SK-N-SH (cell line): Measurements from ENCODE around the gene SERPINA1. TPM values are rescaled to one million over a fixed set of nuclear protein-coding genes. Genes with fewer than 3 reads are reported as not detected.

ENCODE experiments used
- CTCF ChIA-PET: fragments of 300-600, 350-600 bp; formaldehyde crosslinking; extraction: SDS; loops from one replicate; lab custom pipeline; 2021; lab: Yijun Ruan, JAX
- POLR2A ChIA-PET: fragments of 350-600 bp; sonication (Branson Sonifier 250); formaldehyde crosslinking; extraction: SDS; loops from one replicate; lab custom pipeline; 2020; ENCODE audit warnings: antibody characterized with exemption, inconsistent platforms; lab: Yijun Ruan, JAX
- DNase-seq: peaks from one replicate; pipeline ENCODE4 v3.0.0; 2012
- H2AFZ ChIP-seq: fragments of 200-600 bp; sonication (generic); 2 replicates; pipeline ENCODE4 v1.8.1; 2016; ENCODE audit warnings: antibody characterized with exemption, mild to moderate bottlenecking, low read depth
- H3F3A ChIP-seq: fragments of 200-600 bp; sonication (generic); replicated peaks from 2 replicates; pipeline ENCODE3; 2016; ENCODE audit warnings: antibody characterized with exemption, mild to moderate bottlenecking; ENCODE audit not compliant: insufficient read depth
- H3K27ac ChIP-seq, 2 experiments: fragments of 200-500 bp in 1 of 2; fragments of 200-600 bp in 1 of 2; sonication (Bioruptor generic) in 1 of 2; sonication (generic), shearing (Covaris generic) in 1 of 2; 2 replicates each; pipeline versions ENCODE4 v1.5.1 to v1.6.1; 2014 to 2016; ENCODE audit warnings: low read depth in 2 of 2, inconsistent platforms in 1 of 2, low read length in 1 of 2, mild to moderate bottlenecking in 1 of 2, mixed read lengths in 1 of 2
- H3K27me3 ChIP-seq: fragments of 200-600 bp; sonication (generic), shearing (Covaris generic); 2 replicates; pipeline ENCODE4 v1.6.1; 2016; ENCODE audit warnings: mixed run types; ENCODE audit not compliant: insufficient read depth
- H3K36me3 ChIP-seq, 2 experiments: fragments of 200-500 bp in 1 of 2; fragments of 200-600 bp in 1 of 2; sonication (Bioruptor generic) in 1 of 2; sonication (generic) in 1 of 2; replicated peaks in 1 of 2; 2 replicates each; pipeline versions ENCODE3 to v1.5.1; 2014 to 2016; ENCODE audit warnings: low read length in 1 of 2, mild to moderate bottlenecking in 1 of 2; ENCODE audit not compliant: insufficient read depth in 2 of 2, control insufficient read depth in 1 of 2
- H3K4me1 ChIP-seq, 2 experiments: fragments of 200-500 bp in 1 of 2; fragments of 200-600 bp in 1 of 2; sonication (Bioruptor generic) in 1 of 2; sonication (generic), shearing (Covaris generic) in 1 of 2; 2 replicates each; pipeline versions ENCODE4 v1.5.1 to v1.6.1; 2014 to 2016; ENCODE audit warnings: low read depth in 1 of 2, low read length in 1 of 2, mixed run types in 1 of 2; ENCODE audit not compliant: insufficient read depth in 2 of 2, control insufficient read depth in 1 of 2
- H3K4me2 ChIP-seq: fragments of 200-600 bp; sonication (generic), shearing (Covaris generic); 2 replicates; pipeline ENCODE4 v1.6.1; 2017; ENCODE audit warnings: mixed run types
- H3K4me3 ChIP-seq, 2 experiments: fragments of 200-500 bp in 1 of 2; fragments of 200-600 bp in 1 of 2; sonication (Bioruptor generic) in 1 of 2; sonication (generic), shearing (Covaris generic) in 1 of 2; 2 replicates each; pipeline versions ENCODE4 v1.5.1 to v1.8.1; 2014 to 2016; ENCODE audit warnings: low read depth in 2 of 2, inconsistent platforms in 1 of 2, low read length in 1 of 2, mild to moderate bottlenecking in 1 of 2, mixed read lengths in 1 of 2, moderate library complexity in 1 of 2
- H3K79me2 ChIP-seq: fragments of 200-600 bp; sonication (generic); 2 replicates; pipeline ENCODE4 v1.8.1; 2017; ENCODE audit warnings: mild to moderate bottlenecking; ENCODE audit not compliant: insufficient read depth
- H3K9ac ChIP-seq: fragments of 200-600 bp; sonication (generic); 2 replicates; pipeline ENCODE4 v1.6.1; 2017; ENCODE audit warnings: mixed run types
- H3K9me2 ChIP-seq: fragments of 200-600 bp; sonication (generic); 2 replicates; pipeline ENCODE4 v1.6.1; 2017; ENCODE audit warnings: mixed run types
- H3K9me3 ChIP-seq: fragments of 200-600 bp; sonication (generic); 2 replicates; pipeline ENCODE4 v1.6.1; 2017; ENCODE audit warnings: mixed run types, mild to moderate bottlenecking, moderate library complexity
- H4K20me1 ChIP-seq: fragments of 200-600 bp; sonication (generic); 2 replicates; pipeline ENCODE4 v1.6.1; 2017; ENCODE audit warnings: mild to moderate bottlenecking, mixed run types; ENCODE audit not compliant: insufficient read depth
- CHD2 ChIP-seq: fragments of 150-350 bp; IDR thresholded peaks from 2 replicates; pipeline ENCODE4 v1.6.1; 2018; ENCODE audit warnings: low read length; ENCODE audit not compliant: partially characterized antibody
- ELF1 ChIP-seq: IDR thresholded peaks from 2 replicates; pipeline ENCODE4 v1.4.0; 2012
- EZH2phosphoT487 ChIP-seq: fragments of 200-600 bp; sonication (generic); IDR thresholded peaks from 2 replicates; pipeline ENCODE4 v1.6.1; 2017; ENCODE audit warnings: low read depth, mixed run types, mild to moderate bottlenecking, antibody characterized with exemption, moderate library complexity, borderline replicate concordance
- FOSL2 ChIP-seq: IDR thresholded peaks from 2 replicates; pipeline ENCODE4 v1.4.0; 2012; ENCODE audit warnings: low read depth, mild to moderate bottlenecking, moderate library complexity, borderline replicate concordance
- GABPA ChIP-seq: IDR thresholded peaks from 2 replicates; pipeline ENCODE4 v1.4.0; 2012; ENCODE audit warnings: low read depth, mild to moderate bottlenecking
- GATA2 ChIP-seq: sonication (generic); formaldehyde crosslinking; IDR thresholded peaks from 2 replicates; pipeline ENCODE4 v1.5.0; 2020; ENCODE audit warnings: mild to moderate bottlenecking, missing genetic modification reagents
- NRF1 ChIP-seq: IDR thresholded peaks from 2 replicates; pipeline ENCODE4 v1.6.1; 2012; ENCODE audit warnings: low read depth, mild to moderate bottlenecking, low read length
- RAD21 ChIP-seq: IDR thresholded peaks from 2 replicates; pipeline ENCODE4 v1.6.1; 2012; ENCODE audit warnings: mild to moderate bottlenecking, low read length
- RXRA ChIP-seq: IDR thresholded peaks from 2 replicates; pipeline ENCODE4 v1.4.0; 2012; ENCODE audit warnings: low read depth, mild to moderate bottlenecking, borderline replicate concordance
- SIN3A ChIP-seq: IDR thresholded peaks from 2 replicates; pipeline ENCODE4 v1.6.1; 2012; ENCODE audit warnings: low read depth, mild to moderate bottlenecking, low read length, moderate library complexity, borderline replicate concordance
- SMC3 ChIP-seq: IDR thresholded peaks from 2 replicates; pipeline ENCODE4 v1.6.1; 2012; ENCODE audit warnings: low read depth, low read length, improper control_type of control experiment
- TAF1 ChIP-seq: IDR thresholded peaks from 2 replicates; pipeline ENCODE4 v1.6.1; 2012; ENCODE audit warnings: low read depth, mild to moderate bottlenecking, low read length, moderate library complexity, borderline replicate concordance
- TCF12 ChIP-seq: IDR thresholded peaks from 2 replicates; pipeline ENCODE4 v1.4.0; 2012
- TEAD4 ChIP-seq: IDR thresholded peaks from 2 replicates; pipeline ENCODE4 v1.4.0; 2012; ENCODE audit warnings: mild to moderate bottlenecking, borderline replicate concordance; ENCODE audit not compliant: insufficient read depth
- YY1 ChIP-seq: IDR thresholded peaks from 2 replicates; pipeline ENCODE4 v1.4.0; 2012; ENCODE audit warnings: low read depth, mild to moderate bottlenecking
- WGBS: methylation state at CpG from one replicate; pipeline ENCODE4 v1.1.6; 2017; ENCODE audit warnings: low lambda C conversion rate; 5-methylcytosine and 5-hydroxymethylcytosine counted together
- polyA plus RNA-seq, 3 experiments: library from polyadenylated mRNA; depleted of rRNA; stranded (reverse); fragments of >200 nt; gene quantifications; 2 replicates each; pipeline ENCODE4 v1.2.3, GENCODE V29; 2012
- TF ChIP-seq, protein P1 (sequence below): fragments of 200-600 bp; sonication (generic); IDR thresholded peaks from 2 replicates; pipeline ENCODE4 v1.6.1; 2017; ENCODE audit warnings: antibody characterized with exemption, mild to moderate bottlenecking, moderate library complexity
- TF ChIP-seq, protein P2 (sequence below): fragments of 150-350 bp; IDR thresholded peaks from 2 replicates; pipeline ENCODE4 v1.6.1; 2016; ENCODE audit warnings: mild to moderate bottlenecking, low read depth, low read length
- TF ChIP-seq, protein P3 (sequence below): IDR thresholded peaks from 2 replicates; pipeline ENCODE4 v1.4.0; 2012; ENCODE audit warnings: low read depth

SERPINA1 gene
- polyA plus RNA-seq, 1 of the 3 experiments (the other 2 are of a cell fraction): 11.3 TPM

DNA sequence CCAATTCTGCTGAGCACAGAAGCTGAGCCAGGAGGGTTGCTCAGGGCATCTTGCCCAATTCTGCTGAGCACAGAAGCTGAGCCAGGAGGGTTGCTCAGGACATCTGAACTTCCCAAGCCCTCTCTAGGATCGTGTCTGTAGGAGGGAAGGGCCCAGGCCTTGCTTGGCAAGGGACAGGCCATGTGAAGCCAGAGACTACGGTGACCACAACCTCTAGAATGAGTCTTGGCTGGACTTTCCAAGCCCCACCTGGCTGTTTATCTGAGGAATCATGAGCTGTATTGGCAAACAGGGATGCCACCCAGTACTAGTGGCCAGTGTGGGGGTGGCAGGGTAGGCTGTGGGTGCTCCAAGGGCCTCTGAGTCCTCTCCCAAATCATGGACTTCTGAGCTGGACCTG lies 57.5 kb downstream of the SERPINA1 start:
- POLR2A ChIA-PET: no interaction called here

DNA sequence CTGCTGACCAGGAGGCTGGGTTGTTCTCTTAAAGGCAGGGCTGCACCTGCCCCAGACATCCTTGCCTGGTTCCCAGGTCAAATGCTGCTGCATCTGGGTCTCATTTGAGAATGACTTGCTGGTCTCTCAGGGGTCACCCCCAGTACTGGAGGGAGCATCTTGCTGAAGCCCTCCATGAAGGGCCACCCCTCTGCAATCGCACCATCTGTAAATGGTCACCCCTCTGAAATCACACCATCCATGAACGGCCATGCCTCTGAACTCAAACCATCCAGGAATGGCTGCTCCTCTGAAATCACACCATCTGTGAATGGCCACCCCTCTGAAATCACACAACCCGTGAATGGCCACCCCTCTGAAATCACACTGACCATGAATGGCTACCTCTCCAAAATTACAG lies 58.0 kb downstream of the SERPINA1 start:
- no peaks in the 10 kb centered on the region for H3K27me3 ChIP-seq
- H2AFZ ChIP-seq: no peak overlapping the region
- no peaks in the 10 kb centered on the region for H3K9me2 ChIP-seq
- H3K9ac ChIP-seq: no peak overlapping the region
- H4K20me1 ChIP-seq: no peaks in the 10 kb centered on the region
- H3K4me3 ChIP-seq: no peak overlapping the region
- no peaks in the 10 kb centered on the region for H3K4me1 ChIP-seq
- H3F3A ChIP-seq: no peaks in the 10 kb centered on the region
- no peak for TF ChIP-seq RXRA
- TF ChIP-seq NRF1: no peak
- TF ChIP-seq GABPA: no peak
- no peak for TF ChIP-seq SMC3
- TF ChIP-seq FOSL2: no peak
- no peak for TF ChIP-seq YY1
- TF ChIP-seq, protein P1, sequence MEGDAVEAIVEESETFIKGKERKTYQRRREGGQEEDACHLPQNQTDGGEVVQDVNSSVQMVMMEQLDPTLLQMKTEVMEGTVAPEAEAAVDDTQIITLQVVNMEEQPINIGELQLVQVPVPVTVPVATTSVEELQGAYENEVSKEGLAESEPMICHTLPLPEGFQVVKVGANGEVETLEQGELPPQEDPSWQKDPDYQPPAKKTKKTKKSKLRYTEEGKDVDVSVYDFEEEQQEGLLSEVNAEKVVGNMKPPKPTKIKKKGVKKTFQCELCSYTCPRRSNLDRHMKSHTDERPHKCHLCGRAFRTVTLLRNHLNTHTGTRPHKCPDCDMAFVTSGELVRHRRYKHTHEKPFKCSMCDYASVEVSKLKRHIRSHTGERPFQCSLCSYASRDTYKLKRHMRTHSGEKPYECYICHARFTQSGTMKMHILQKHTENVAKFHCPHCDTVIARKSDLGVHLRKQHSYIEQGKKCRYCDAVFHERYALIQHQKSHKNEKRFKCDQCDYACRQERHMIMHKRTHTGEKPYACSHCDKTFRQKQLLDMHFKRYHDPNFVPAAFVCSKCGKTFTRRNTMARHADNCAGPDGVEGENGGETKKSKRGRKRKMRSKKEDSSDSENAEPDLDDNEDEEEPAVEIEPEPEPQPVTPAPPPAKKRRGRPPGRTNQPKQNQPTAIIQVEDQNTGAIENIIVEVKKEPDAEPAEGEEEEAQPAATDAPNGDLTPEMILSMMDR: no peak
- ChIA-PET CTCF (interaction anchor here (1.2 kb wide), 1 partner anchor 156 kb away, joined by 3 read pairs; no protein-coding TSS in a partner anchor), POLR2A (no interaction called here)
- no peaks in the 10 kb centered on the region for H3K79me2 ChIP-seq
- no peaks in the 10 kb centered on the region for H3K9me3 ChIP-seq
- no peaks in the 10 kb centered on the region for H3K36me3 ChIP-seq
- no CpG with 5 or more reads among the region's 3 CpGs for WGBS
- no peak overlapping the region for H3K4me2 ChIP-seq
- no peak overlapping the region for H3K27ac ChIP-seq
- DNase-seq: no peak

More for the DNA sequence above, 57.5 kb downstream of the SERPINA1 start:
- no peak overlapping the region for H3K27ac ChIP-seq
- H3K9ac ChIP-seq: no peak overlapping the region
- H3K4me1 ChIP-seq: no peaks in the 10 kb centered on the region
- no peaks in the 10 kb centered on the region for H3F3A ChIP-seq
- no peaks in the 10 kb centered on the region for H3K27me3 ChIP-seq
- no peak overlapping the region for H3K4me2 ChIP-seq
- no peaks in the 10 kb centered on the region for H4K20me1 ChIP-seq
- WGBS: 30% methylated on average over 2 of the region's 2 CpGs
- no peaks in the 10 kb centered on the region for H3K9me2 ChIP-seq
- no peaks in the 10 kb centered on the region for H3K79me2 ChIP-seq
- CTCF ChIA-PET: no interaction called here
- no peak overlapping the region for H2AFZ ChIP-seq
- TF ChIP-seq, protein P2, sequence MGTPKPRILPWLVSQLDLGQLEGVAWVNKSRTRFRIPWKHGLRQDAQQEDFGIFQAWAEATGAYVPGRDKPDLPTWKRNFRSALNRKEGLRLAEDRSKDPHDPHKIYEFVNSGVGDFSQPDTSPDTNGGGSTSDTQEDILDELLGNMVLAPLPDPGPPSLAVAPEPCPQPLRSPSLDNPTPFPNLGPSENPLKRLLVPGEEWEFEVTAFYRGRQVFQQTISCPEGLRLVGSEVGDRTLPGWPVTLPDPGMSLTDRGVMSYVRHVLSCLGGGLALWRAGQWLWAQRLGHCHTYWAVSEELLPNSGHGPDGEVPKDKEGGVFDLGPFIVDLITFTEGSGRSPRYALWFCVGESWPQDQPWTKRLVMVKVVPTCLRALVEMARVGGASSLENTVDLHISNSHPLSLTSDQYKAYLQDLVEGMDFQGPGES: no peak
- TF ChIP-seq, all 33 proteins: peak for 0
- no peaks in the 10 kb centered on the region for H3K9me3 ChIP-seq
- no peaks in the 10 kb centered on the region for H3K36me3 ChIP-seq
- DNase-seq: no peak
- H3K4me3 ChIP-seq: no peak overlapping the region

DNA sequence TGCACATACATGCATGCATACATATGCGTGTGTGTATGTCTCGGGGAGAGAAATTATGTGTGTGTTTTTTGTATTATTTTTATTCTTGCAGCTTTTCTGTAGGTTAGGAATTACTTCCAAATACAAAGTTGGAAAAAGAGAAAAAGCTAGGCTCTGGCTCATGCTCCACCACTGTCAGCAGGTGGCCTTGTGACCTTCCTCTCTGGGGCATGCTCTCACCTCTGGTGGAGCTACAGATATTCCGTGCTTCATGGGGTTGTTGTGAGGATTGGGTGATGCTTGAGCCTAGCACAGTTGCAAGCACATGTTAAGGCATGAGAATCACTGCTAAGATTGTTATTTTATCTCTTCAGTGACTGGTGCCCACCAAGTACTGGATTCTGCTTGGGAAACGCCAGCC lies 58.5 kb downstream of the SERPINA1 start:
- Histone ChIP-seq H3K9ac (no peak overlapping the region), H3K4me2 (no peak overlapping the region), H3K27me3 (no peaks in the 10 kb centered on the region), H3K79me2 (no peaks in the 10 kb centered on the region), H3K27ac (no peak overlapping the region), H3K9me2 (no peaks in the 10 kb centered on the region), H4K20me1 (no peaks in the 10 kb centered on the region), H3K9me3 (no peaks in the 10 kb centered on the region), H3F3A (no peaks in the 10 kb centered on the region), H2AFZ (no peak overlapping the region), H3K4me1 (no peaks in the 10 kb centered on the region), H3K36me3 (no peaks in the 10 kb centered on the region), H3K4me3 (no peak overlapping the region)
- POLR2A ChIA-PET: no interaction called here
- CTCF ChIA-PET: interaction anchor here (1.2 kb wide), 1 partner anchor 156 kb away, joined by 3 read pairs; no protein-coding TSS in a partner anchor
- DNase-seq: no peak
- TF ChIP-seq SMC3: no peak
- TF ChIP-seq GATA2 (CRISPR knock-in tag): no peak
- TF ChIP-seq TEAD4: no peak
- no peak for TF ChIP-seq ELF1
- no peak for TF ChIP-seq TCF12
- no peak for TF ChIP-seq RAD21
- TF ChIP-seq, protein P2: no peak
- no peak for TF ChIP-seq EZH2phosphoT487
- no peak for TF ChIP-seq CHD2
- TF ChIP-seq SIN3A: no peak
- no peak for TF ChIP-seq TAF1
- TF ChIP-seq YY1: no peak
- TF ChIP-seq, protein P3, sequence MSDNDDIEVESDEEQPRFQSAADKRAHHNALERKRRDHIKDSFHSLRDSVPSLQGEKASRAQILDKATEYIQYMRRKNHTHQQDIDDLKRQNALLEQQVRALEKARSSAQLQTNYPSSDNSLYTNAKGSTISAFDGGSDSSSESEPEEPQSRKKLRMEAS: no peak
- 91% methylated on average over 3 of the region's 4 CpGs for WGBS
